Measurements from ENCODE around the gene MYBPH.

Gene MYBPH

GRCh38 chr1:203148579-203148978 is 27.0 kb downstream of the MYBPH start:
- DNase-seq (ENCODE audit: low spot score), result no peak

- no peak for DNase-seq (ENCODE audit: low spot score)
Observed at GRCh38 chr1:203148127-203148526, 27.5 kb downstream of the MYBPH start.

- DNase-seq (ENCODE audit: low spot score), result peak; percentile 83
Observed at GRCh38 chr1:203147376-203147775, 28.2 kb downstream of the MYBPH start.

GRCh38 chr1:203146537-203146936 is 29.1 kb downstream of the MYBPH start:
- no peak for DNase-seq (ENCODE audit: low spot score)

DNA sequence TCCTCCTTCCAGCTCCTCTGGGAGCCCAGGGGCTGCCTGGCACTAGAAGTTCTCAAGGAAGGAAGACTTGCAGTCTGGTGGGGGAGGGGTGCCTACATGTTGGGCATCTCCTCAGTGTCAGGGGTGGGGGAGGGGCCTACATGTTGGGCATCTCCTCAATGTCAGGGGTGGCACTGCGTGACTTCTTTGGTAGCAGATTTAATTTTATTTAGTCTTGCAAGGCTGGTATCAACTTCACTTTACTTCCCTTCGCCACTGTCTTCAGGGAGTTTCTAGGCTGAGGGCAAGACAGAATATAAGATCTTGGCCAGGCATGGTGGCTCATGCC is 29.6 kb downstream of the MYBPH start:
- no peak for DNase-seq (ENCODE audit: low spot score)

- DNase-seq (ENCODE audit: low spot score), result no peak
Observed at GRCh38 chr1:203145321-203146041, 30.1 kb downstream of the MYBPH start.

GRCh38 chr1:203144661-203145060 is 31.0 kb downstream of the MYBPH start:
- peak; percentile 88 for DNase-seq (ENCODE audit: low spot score)

DNA sequence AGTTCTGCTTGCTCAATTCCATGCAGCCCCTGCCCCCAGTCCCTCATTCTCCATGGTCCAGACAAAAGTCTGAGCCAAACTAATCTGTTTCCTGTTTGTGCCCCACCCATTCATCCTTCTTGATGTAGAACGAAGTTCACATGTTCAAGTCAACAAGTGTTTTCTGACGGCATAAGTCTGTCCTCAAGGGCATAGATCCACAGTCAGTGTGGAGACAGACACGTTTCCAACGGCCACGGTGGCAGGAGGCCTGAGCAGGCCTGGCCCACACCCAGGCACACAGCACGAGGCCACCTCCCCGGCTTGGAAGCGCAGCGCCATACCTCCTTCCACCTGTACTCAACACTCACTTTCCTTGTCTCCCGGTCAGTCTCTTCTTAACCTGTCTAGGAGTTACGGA is 32.0 kb downstream of the MYBPH start:
- no peak for DNase-seq (ENCODE audit: low spot score)

GRCh38 chr1:203142684-203143408 is 32.8 kb downstream of the MYBPH start:
- no peak for DNase-seq (ENCODE audit: low spot score)

DNA sequence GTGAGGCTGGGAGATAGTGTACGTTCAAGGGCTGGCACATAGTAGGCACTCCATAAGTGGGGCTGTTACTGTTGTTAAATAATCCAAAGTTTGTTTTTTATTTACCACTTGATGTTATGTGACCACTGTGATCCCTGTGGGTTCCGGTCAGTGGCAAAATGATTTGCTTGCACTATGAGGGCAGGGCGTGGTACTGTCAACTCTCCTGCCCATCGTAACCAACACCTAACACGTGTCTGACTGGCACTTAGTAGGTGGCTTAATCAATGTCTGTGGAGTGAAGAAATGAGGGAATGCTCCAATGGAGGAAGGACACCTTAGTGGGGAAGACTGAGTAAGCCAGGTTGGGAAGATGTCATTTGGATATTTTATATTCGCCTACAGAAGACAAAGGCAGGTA is 33.5 kb downstream of the MYBPH start:
- no peak for DNase-seq (ENCODE audit: low spot score)

DNA sequence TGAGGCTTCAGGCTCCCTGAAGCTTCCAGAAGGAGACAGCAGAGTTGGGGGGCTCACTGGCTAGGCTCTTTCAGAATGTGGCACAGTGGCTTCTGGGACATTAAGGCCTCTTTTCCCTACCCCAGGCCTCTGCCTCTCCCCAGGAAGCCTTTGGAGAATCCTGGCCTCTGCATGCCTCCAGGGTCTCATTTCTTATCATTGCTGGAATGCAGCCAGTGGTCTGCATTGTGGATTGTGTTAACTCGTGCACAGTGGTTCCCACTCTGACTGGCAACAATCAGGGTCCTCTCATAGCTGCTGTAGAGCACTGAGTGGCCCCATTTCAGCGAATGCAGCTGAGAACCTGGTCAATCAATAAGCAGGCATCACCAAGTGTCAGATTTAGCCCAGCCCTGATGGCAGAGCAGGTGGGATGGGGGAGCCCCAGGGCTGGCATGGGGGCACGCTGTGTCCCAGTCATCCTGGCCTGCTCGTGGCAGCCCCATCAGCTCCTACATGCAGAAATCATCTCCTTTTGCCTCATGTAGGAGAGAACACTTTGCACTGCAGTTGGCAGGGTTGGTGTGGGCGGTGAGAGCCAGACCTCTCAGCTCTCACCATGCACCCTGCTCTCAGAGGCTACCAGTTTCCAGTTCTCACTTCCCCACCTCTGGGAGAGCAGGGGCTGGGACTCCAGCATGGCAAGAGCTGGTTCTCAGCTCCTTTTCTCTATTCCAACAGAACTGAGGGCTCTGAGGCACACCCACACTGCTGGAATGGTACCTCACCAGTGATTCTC is 34.7 kb downstream of the MYBPH start:
- no peak for DNase-seq (ENCODE audit: low spot score)

DNA sequence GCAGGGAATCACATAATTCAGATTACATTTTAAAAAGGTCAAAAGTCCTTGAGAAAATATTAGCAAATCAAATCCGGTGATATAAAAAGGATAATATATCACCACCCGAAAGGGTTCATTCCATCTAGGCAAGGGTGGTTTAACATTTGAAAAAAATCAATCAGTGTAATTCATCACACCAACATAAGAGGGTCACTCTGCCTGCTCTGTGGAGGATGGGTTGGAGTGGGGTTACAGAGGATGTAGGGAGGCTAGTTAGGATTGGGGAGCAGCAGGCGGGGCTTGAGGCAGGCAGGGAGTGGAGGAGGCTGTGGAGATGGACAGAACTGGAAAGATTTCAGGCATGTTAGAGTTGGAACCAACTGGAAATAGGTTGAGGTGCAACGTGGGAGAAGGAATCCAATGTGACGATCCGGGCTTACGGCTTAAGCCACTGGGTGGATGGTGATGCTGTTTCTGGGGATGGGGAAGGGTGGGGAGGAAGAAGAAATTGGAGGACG is 35.6 kb downstream of the MYBPH start:
- no peak for DNase-seq (ENCODE audit: low spot score)

- no peak for DNase-seq (ENCODE audit: low spot score)
Observed at GRCh38 chr1:203138066-203138465, 37.6 kb downstream of the MYBPH start.

DNA sequence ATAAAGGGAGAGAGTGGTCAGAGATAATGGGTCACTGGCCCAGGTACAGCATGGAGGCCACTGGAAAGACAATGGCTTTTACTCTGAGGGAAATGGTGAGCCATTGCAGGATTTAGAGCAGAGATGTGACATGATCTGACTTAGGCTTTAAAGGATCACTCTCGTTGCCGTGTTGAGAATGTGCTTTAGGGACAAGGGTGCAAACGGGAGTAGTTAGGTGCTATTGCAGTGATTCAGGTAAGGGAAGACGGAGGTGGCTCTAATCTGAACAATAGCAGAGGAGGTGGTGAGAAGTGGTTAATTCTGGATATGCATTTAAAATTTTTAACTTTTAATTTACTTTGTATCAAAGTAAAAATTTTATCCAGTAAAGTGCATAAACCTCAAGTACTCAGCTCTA is 38.3 kb downstream of the MYBPH start:
- DNase-seq (ENCODE audit: low spot score), result no peak

DNA sequence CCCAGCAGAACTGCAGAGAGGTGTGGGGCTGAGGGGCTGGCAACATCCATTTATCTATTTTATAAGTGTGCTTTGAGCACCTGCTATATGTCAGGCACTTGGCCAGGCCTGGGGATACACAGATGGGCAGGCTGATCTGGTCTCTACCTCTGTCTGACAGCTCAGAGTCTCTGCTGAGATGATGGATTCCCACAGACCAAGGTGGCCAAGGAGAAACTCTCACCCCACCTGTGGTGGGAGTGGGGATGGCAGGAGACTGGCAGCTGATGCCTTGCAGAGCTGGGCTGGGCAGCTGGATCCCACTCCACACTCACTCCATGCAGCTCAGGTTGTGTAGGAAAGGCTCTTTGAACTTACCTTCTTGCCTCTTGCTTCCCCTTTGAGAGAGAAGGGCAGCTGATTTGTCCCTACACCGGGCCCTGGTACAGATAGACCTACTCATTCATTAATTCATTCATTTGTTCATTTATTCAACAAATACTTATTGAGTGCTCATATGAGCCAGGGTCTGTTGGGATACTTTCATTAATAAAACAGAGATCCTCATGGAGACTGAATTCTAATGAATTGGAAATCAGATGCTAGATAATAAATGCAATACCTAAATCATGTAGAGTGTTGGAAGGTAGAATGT is 39.1 kb downstream of the MYBPH start:
- DNase-seq (ENCODE audit: low spot score), result no peak

- no peak for DNase-seq (ENCODE audit: low spot score)
Observed at GRCh38 chr1:203135636-203136305, 39.9 kb downstream of the MYBPH start.

DNA sequence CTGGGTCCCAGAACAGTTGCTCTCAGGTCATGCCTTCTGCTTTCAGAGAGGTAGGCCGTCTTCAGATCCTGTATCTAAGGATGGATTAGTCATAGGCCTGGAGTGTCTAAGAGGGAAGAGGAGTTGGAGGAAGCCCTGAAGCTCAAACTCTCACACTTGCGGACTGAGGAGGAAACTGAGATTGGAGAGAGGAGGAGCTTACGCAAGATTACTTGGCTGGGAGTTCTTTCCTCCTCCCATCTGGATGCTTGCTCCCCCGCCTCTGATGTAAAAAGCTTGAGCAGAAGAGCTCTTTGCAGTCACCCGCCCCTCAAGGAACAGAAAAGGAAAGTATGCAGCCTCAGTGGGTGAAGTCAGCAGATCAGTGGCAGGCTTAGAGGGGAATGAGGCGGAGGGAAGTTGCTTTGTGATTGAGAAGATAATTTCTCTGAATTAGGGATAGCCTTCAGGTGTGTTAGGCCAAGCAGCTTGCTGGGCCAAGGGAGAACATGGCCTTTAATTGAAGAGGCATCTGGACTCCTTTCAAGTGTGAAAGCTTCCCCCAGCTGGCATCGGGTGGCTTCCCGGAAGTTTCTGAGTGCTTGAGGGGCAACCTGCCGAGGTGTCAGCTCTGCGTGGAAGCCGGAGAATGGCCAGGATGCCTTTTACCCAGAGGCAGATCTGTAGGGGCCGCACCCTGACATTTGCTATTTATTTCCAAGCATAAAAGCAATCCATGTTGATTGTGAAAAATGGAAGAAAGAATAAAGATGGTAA is 41.5 kb downstream of the MYBPH start:
- DNase-seq (ENCODE audit: low spot score), result peak; percentile 85

DNA sequence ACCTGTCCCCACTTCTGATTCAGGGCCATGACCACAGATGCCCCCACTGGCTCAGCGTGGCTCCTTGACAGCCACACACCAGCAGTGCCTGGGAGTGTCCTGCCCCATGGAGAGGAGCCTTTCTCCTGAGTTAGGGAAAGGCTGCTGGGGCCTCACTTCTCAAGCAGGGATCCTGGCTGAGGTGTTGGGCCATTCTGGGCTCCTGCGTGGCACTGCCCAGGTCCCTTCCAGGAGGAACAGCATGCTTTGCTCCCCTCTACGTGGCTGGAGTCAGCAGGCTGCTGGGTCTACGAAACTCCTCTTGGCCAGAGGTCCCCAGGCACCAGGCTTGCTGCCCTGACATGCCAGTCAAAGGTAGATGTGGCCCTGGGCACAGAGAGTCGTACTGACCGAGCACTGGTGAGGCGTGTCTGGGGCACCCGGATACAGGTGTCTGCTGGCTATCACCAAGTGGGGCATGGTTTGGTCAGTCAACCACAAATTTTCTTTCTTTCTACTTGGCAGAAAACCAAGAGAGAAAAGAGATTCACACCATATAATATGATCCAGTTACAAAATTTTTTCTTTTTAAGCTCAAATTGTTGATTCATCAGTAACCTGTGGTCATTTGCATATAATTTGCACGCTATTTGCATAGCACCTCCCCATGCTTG is 44.0 kb downstream of the MYBPH start:
- no peak for DNase-seq (ENCODE audit: low spot score)

DNA sequence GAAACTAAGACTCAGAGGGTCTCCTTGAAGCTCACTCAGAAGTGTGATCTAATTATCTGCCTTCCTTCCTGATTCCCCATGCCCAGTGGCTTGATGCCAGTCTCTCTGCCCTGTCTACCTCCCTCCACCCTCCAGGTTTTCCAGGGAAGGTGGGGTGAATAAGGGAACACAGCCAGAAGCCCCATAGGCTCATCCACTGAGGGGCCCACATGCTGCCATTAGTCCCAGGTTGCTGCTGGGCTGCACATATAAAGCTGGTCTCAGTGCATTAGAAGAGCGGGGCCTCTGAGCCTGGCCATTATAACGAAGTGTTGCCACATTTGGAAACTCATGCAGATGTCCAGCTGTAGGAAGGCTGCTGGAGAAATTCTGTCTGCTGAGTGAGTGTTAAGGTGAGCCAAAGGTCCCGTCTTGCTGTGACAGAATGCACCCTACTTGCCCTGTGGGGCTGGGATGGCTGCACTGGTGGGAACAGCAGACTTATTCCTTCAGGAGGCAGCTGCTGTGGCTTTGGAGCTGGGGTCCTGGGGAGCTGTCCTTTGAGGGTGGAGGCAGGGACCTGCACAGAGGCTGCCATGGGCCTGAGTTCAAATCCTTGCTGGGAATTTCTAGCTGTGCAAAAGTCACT is 45.2 kb downstream of the MYBPH start:
- no peak for DNase-seq (ENCODE audit: low spot score)

Measured in putamen (tissue), 1 donor.